Endothelial cell (in vitro differentiated cells): Measurements from ENCODE around the gene WNT3A. TPM values are rescaled to one million over a fixed set of nuclear protein-coding genes. Genes with fewer than 3 reads are reported as not detected.
A peak's percentile ranks its signal among the peaks of the same experiment; 100 is the strongest.

ENCODE experiments used
- DNase-seq: peaks from one replicate; pipeline ENCODE4 v3.0.0; 2021; ENCODE audit warnings: low spot score
- H3K27ac Mint-ChIP-seq: one replicate; pipeline ENCODE4 v1.8.0; 2021; ENCODE audit warnings: mixed read lengths, inconsistent platforms; ENCODE audit not compliant: unreplicated experiment
- H3K27me3 Mint-ChIP-seq: one replicate; pipeline ENCODE4 v1.8.0; 2021; ENCODE audit warnings: mild to moderate bottlenecking, moderate library complexity, mixed read lengths, inconsistent platforms; ENCODE audit not compliant: unreplicated experiment
- H3K36me3 Mint-ChIP-seq: one replicate; pipeline ENCODE4 v1.8.0; 2021; ENCODE audit warnings: mild to moderate bottlenecking, low read depth, mixed read lengths, inconsistent platforms; ENCODE audit not compliant: unreplicated experiment
- H3K4me1 Mint-ChIP-seq: one replicate; pipeline ENCODE4 v1.8.0; 2021; ENCODE audit warnings: mild to moderate bottlenecking, mixed read lengths, inconsistent platforms; ENCODE audit not compliant: unreplicated experiment
- H3K4me3 Mint-ChIP-seq: one replicate; pipeline ENCODE4 v1.8.0; 2021; ENCODE audit warnings: mild to moderate bottlenecking, mixed read lengths, inconsistent platforms; ENCODE audit not compliant: unreplicated experiment
- H3K9me3 Mint-ChIP-seq: one replicate; pipeline ENCODE4 v1.8.0; 2021; ENCODE audit warnings: mixed read lengths, inconsistent platforms; ENCODE audit not compliant: unreplicated experiment
- CTCF ChIP-seq: fragments of 200-600 bp; sonication (generic); IDR thresholded peaks from one replicate; pipeline ENCODE4 v1.5.0; 2021; ENCODE audit warnings: antibody characterized with exemption; ENCODE audit not compliant: unreplicated experiment
- total RNA-seq: library from RNA; stranded (reverse); fragmentation: NEBNext Ultra II Directional; extraction: Animal tissue kit (Norgen Biotek cat#: 25700); gene quantifications from one replicate; pipeline ENCODE4 v1.2.1, GENCODE V29; 2021; ENCODE audit not compliant: unreplicated experiment

The WNT3A gene
- total RNA-seq, 1 donor from 2014 or later, result not detected

GRCh38 chr1:228106800-228107054 lies 99.9 kb downstream of the WNT3A start:
- peak overlapping the region; percentile 19 for H3K4me3 Mint-ChIP-seq
- H3K4me1 Mint-ChIP-seq, result peaks cover 20% of the 10 kb centered on the region
- peaks cover 10% of the 10 kb centered on the region for H3K27me3 Mint-ChIP-seq
- no peak for DNase-seq
- peak overlapping the region; percentile 31 for H3K27ac Mint-ChIP-seq
- peaks cover 4% of the 10 kb centered on the region for H3K36me3 Mint-ChIP-seq
- no peaks in the 10 kb centered on the region for H3K9me3 Mint-ChIP-seq
- no peak for TF ChIP-seq CTCF

GRCh38 chr1:228107636-228108035 lies 100.8 kb downstream of the WNT3A start:
- Mint-ChIP-seq H3K36me3 (peaks cover 4% of the 10 kb centered on the region), H3K9me3 (no peaks in the 10 kb centered on the region), H3K4me1 (peaks cover 20% of the 10 kb centered on the region), H3K27ac (no peak overlapping the region), H3K4me3 (peak overlapping the region; percentile 95), H3K27me3 (peaks cover 10% of the 10 kb centered on the region)
- no peak for TF ChIP-seq CTCF
- no peak for DNase-seq

- TF ChIP-seq CTCF, result no peak
- Mint-ChIP-seq H3K36me3 (peaks cover 4% of the 10 kb centered on the region), H3K4me1 (peaks cover 20% of the 10 kb centered on the region), H3K9me3 (no peaks in the 10 kb centered on the region), H3K27ac (no peak overlapping the region), H3K4me3 (peak overlapping the region; percentile 95), H3K27me3 (peaks cover 10% of the 10 kb centered on the region)
- DNase-seq, result no peak
Observed at GRCh38 chr1:228108055-228108690, 101.4 kb downstream of the WNT3A start.

GRCh38 chr1:228108742-228109072 lies 101.9 kb downstream of the WNT3A start:
- peak overlapping the region; percentile 95 for H3K4me3 Mint-ChIP-seq
- no peak for DNase-seq
- H3K27ac Mint-ChIP-seq, result no peak overlapping the region
- H3K9me3 Mint-ChIP-seq, result no peaks in the 10 kb centered on the region
- no peak for TF ChIP-seq CTCF
- peaks cover 4% of the 10 kb centered on the region for H3K36me3 Mint-ChIP-seq
- peaks cover 20% of the 10 kb centered on the region for H3K4me1 Mint-ChIP-seq
- H3K27me3 Mint-ChIP-seq, result peaks cover 10% of the 10 kb centered on the region

- no peak for TF ChIP-seq CTCF
- Mint-ChIP-seq H3K4me1 (peaks cover 19% of the 10 kb centered on the region), H3K36me3 (peaks cover 4% of the 10 kb centered on the region), H3K9me3 (no peaks in the 10 kb centered on the region), H3K4me3 (peak within 1 kb of the TSS; percentile 95), H3K27ac (peak within 1 kb of the TSS; percentile 86), H3K27me3 (peaks cover 9% of the 10 kb centered on the region)
- peak; percentile 99 for DNase-seq
Observed at GRCh38 chr1:228109073-228109961, 102.5 kb downstream of the WNT3A start, which contains the start of gene MRPL55. TSS of gene MRPL55 (minus strand) at chr1:228109299. CDS start at chr1:228108260, 1,039 bp downstream.
